Spleen (tissue), 7 donors: ENCODE results near the gene MUC20.
"Not testable (repeated sequence)": the region's sequence is repeated elsewhere in the genome, so short reads cannot be mapped to it uniquely, and the experiment has no call there.

Source experiments
- POLR2AphosphoS5 ChIP-seq, 3 donors: sonication (generic); formaldehyde crosslinking; IDR thresholded peaks; one replicate each; pipeline ENCODE4 v1.5.1; 2017; ENCODE audit warnings: antibody characterized with exemption in 3 of 3
- TF ChIP-seq, protein P1 (sequence below), 11 experiments: fragments of 200-600 bp in 7 of 11; fragments of 450-650 bp in 4 of 11; sonication (generic) in 4 of 11; IDR thresholded peaks in 8 of 11; conservative IDR thresholded peaks in 3 of 11; 1 replicate in 7 of 11; 2 replicates in 4 of 11; pipeline versions ENCODE4 v1.4.0 to v1.8.0; 2016 to 2021; ENCODE audit warnings: antibody characterized with exemption in 11 of 11, inconsistent platforms in 4 of 11, mild to moderate bottlenecking in 1 of 11
- donor health status: DM: no; HTN: no; CAD: no; lungs with moderate emphysema.
- donor health status: DM: no; HTN: no; CAD: no.
- donor health status: DM: no; HTN: no; CAD: no.

DNA sequence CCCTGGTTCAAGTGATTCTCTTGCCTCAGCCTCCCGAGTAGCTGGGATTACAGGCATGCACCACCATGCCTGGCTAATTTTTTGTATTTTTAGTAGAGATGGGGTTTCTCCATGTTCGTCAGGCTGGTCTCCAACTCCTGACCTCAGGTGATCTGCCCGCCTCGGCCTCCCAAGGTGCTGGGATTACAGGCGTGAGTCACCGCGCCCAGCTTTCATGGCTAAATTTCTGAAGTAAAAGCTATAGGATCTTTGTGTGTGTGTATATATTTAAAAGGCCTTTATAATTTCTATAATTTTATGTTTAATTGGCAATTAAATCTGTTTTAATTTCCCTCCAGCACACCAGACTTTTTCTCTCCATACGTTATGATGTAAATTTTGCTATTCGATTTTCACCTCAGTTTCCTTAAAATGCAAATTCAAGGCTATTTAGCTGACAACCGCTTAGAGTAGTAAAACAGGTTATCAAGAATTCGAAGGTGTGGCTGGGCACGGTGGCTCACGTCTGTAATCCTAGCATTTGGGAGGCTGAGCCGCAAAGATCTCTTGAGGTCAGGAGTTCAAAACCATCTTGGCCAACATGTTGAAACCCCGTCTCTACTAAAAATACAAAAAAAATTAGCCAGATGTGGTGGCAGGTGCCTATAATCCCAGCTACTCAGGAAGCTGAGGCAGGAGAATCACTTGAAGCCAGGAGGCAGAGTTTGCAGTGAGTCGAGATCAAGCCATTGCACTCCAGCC is 1.1 kb upstream of the MUC20 start:
- TF ChIP-seq, protein P1, sequence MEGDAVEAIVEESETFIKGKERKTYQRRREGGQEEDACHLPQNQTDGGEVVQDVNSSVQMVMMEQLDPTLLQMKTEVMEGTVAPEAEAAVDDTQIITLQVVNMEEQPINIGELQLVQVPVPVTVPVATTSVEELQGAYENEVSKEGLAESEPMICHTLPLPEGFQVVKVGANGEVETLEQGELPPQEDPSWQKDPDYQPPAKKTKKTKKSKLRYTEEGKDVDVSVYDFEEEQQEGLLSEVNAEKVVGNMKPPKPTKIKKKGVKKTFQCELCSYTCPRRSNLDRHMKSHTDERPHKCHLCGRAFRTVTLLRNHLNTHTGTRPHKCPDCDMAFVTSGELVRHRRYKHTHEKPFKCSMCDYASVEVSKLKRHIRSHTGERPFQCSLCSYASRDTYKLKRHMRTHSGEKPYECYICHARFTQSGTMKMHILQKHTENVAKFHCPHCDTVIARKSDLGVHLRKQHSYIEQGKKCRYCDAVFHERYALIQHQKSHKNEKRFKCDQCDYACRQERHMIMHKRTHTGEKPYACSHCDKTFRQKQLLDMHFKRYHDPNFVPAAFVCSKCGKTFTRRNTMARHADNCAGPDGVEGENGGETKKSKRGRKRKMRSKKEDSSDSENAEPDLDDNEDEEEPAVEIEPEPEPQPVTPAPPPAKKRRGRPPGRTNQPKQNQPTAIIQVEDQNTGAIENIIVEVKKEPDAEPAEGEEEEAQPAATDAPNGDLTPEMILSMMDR (IDR thresholded peaks at IDR 0.05 in 8 of 11, conservative IDR thresholded peaks at IDR 0.05 in 3 of 11), result not testable (repeated sequence)
- TF ChIP-seq POLR2AphosphoS5 (IDR thresholded peaks at IDR 0.05), result not testable (repeated sequence)
